Esophagus muscularis mucosa (tissue), 4 donors: ENCODE data around the gene AVL9.

Experiments
- CTCF ChIP-seq, 3 experiments: fragments of 200-600 bp in 2 of 3; fragments of 450-650 bp in 1 of 3; sonication (generic) in 2 of 3; IDR thresholded peaks; one replicate each; pipeline ENCODE4 v1.5.1; 2017 to 2019; ENCODE audit warnings: antibody characterized with exemption in 3 of 3, mild to moderate bottlenecking in 2 of 3, moderate library complexity in 1 of 3
- EP300 ChIP-seq: sonication (generic); formaldehyde crosslinking; IDR thresholded peaks from one replicate; pipeline ENCODE4 v1.6.1; 2017; ENCODE audit warnings: antibody characterized with exemption
- POLR2A ChIP-seq: fragments of 450-650 bp; IDR thresholded peaks from one replicate; pipeline ENCODE4 v1.6.1; 2017; ENCODE audit warnings: antibody characterized with exemption, moderate library complexity, mild to moderate bottlenecking, low read depth
- POLR2AphosphoS5 ChIP-seq, 2 donors: sonication (generic); formaldehyde crosslinking; IDR thresholded peaks; one replicate each; pipeline ENCODE4 v1.6.1; 2017; ENCODE audit warnings: antibody characterized with exemption in 2 of 2

GRCh38 chr7:32616625-32617024 is 121.3 kb downstream of the AVL9 start:
- no peak for TF ChIP-seq POLR2A
- TF ChIP-seq CTCF (IDR thresholded peaks at IDR 0.05) = no peak
- TF ChIP-seq EP300 = no peak
- no peak for TF ChIP-seq POLR2AphosphoS5 (IDR thresholded peaks at IDR 0.05)
